ACC112 (cell line): ENCODE results near the gene PHYH.

Source experiments
- H2AFZ ChIP-seq: fragments of 200-600 bp; sonication (generic); one replicate; pipeline ENCODE4 v1.6.0; 2017; ENCODE audit warnings: antibody characterized with exemption, low read length; ENCODE audit not compliant: unreplicated experiment
- H3K27ac ChIP-seq: fragments of 200-600 bp; sonication (generic); 2 replicates; pipeline ENCODE4 v1.5.1; 2014; ENCODE audit warnings: low read depth, mild to moderate bottlenecking, antibody characterized with exemption, low read length, moderate library complexity
- H3K27me3 ChIP-seq: fragments of 200-600 bp; sonication (generic); 2 replicates; pipeline ENCODE4 v1.6.1; 2014; ENCODE audit warnings: mild to moderate bottlenecking, antibody characterized with exemption, low read length, moderate library complexity, mixed read lengths; ENCODE audit not compliant: insufficient read depth
- H3K36me3 ChIP-seq: fragments of 200-600 bp; sonication (generic); 2 replicates; pipeline ENCODE4 v1.6.1; 2016; ENCODE audit warnings: mild to moderate bottlenecking, antibody characterized with exemption, low read length, moderate library complexity, mixed read lengths; ENCODE audit not compliant: insufficient read depth
- H3K4me1 ChIP-seq: fragments of 200-600 bp; sonication (generic); one replicate; pipeline ENCODE4 v1.6.1; 2016; ENCODE audit warnings: low read length, mixed read lengths; ENCODE audit not compliant: insufficient read depth, unreplicated experiment, control insufficient read depth
- H3K4me3 ChIP-seq: fragments of 200-600 bp; sonication (generic); 2 replicates; pipeline ENCODE4 v1.5.1; 2014; ENCODE audit warnings: mild to moderate bottlenecking, low read depth, low read length
- H3K79me2 ChIP-seq: fragments of 200-600 bp; sonication (generic); one replicate; pipeline ENCODE4 v1.6.0; 2016; ENCODE audit warnings: low read length; ENCODE audit not compliant: control insufficient read depth, unreplicated experiment, insufficient read depth

Gene PHYH

DNA sequence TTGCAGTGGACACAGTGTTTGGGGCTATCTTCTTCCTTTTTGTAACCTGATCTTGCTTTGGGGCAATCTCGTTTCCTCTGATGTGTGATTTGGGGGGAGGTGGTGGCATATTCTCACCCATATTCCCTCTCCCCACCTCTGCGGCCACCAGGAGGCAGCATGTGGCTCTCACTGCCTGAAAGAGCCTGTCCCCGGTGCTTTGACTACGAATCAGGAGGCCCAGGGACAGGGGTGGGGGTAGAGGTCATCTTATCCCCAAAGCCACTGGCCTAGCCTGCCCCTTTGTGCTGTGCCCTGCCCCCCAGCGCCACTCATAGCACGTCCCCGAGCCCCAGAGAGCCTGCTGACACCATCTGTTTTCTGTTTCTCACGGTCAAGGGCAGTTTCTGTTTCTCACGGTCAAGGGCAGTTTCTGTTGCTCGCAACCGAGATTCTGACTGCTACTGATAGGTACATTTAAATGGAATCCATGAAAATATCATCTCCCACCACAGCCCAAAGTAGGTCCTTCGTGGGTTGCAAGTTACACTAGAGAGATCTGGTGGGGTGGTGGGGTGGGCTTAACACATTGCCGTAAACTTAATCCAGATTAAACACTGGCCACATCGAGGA lies 28.2 kb downstream of the PHYH start:
- H3K36me3 ChIP-seq: no peaks in the 10 kb centered on the region
- H3K79me2 ChIP-seq: no peaks in the 10 kb centered on the region
- no peaks in the 10 kb centered on the region for H3K27me3 ChIP-seq
- H3K4me3 ChIP-seq: no peak overlapping the region
- no peak overlapping the region for H2AFZ ChIP-seq
- H3K4me1 ChIP-seq: no peaks in the 10 kb centered on the region
- no peak overlapping the region for H3K27ac ChIP-seq

GRCh38 chr10:13270877-13271551 lies 28.9 kb downstream of the PHYH start:
- no peak overlapping the region for H2AFZ ChIP-seq
- no peaks in the 10 kb centered on the region for H3K27me3 ChIP-seq
- H3K79me2 ChIP-seq: no peaks in the 10 kb centered on the region
- no peaks in the 10 kb centered on the region for H3K36me3 ChIP-seq
- H3K27ac ChIP-seq: no peak overlapping the region
- H3K4me1 ChIP-seq: no peaks in the 10 kb centered on the region
- H3K4me3 ChIP-seq: no peak overlapping the region

- Histone ChIP-seq H3K27ac (no peak overlapping the region), H3K4me3 (no peak overlapping the region), H3K79me2 (no peaks in the 10 kb centered on the region), H3K27me3 (peaks cover 12% of the 10 kb centered on the region), H3K4me1 (no peaks in the 10 kb centered on the region), H2AFZ (no peak overlapping the region), H3K36me3 (no peaks in the 10 kb centered on the region)
Measured at GRCh38 chr10:13268841-13269240, 31.0 kb downstream of the PHYH start.

DNA sequence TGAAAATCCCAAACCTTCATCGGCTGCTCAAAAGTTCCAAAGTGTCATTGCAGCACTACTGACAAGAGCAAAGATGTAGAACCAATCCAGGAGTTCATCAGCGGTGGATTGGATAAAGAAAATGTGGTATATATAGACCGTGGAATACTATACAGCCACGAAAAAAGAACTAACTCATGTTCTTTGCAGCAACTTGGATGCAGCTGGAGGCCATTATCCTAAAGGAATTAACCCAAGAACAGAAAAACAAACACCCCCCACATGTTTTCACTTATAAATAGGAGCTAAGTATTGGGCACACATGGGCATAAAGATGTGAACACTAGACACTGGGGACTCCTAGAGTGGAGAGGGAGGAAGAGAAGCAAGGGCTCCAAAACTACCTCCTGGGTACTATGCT lies 31.6 kb downstream of the PHYH start:
- H3K4me1 ChIP-seq: no peaks in the 10 kb centered on the region
- H3K27ac ChIP-seq: no peak overlapping the region
- H3K79me2 ChIP-seq: no peaks in the 10 kb centered on the region
- H2AFZ ChIP-seq: no peak overlapping the region
- no peaks in the 10 kb centered on the region for H3K36me3 ChIP-seq
- peaks cover 17% of the 10 kb centered on the region for H3K27me3 ChIP-seq
- H3K4me3 ChIP-seq: no peak overlapping the region

DNA sequence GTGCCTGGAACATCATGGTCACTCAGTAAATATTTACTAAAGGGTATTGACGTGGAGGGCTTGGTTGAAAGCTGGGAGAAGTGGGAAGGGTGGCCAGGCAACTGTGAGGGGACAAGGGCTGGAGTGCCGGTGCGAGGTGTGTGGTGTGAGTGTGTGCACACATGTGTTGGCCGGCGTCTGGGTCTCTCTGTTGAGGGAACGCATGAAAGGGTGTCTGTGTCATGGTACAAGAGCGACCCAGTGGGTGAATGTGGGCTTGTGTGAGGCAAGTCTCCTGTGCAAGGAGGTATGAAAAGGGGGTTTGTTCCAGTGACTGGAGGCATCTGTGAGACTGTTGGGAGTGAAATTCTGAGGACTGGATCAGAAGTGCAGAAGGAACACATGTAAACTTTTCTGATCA lies 36.3 kb downstream of the PHYH start:
- H2AFZ ChIP-seq: no peak overlapping the region
- no peaks in the 10 kb centered on the region for H3K36me3 ChIP-seq
- H3K4me3 ChIP-seq: no peak overlapping the region
- H3K27me3 ChIP-seq: peaks cover 27% of the 10 kb centered on the region
- no peaks in the 10 kb centered on the region for H3K79me2 ChIP-seq
- no peak overlapping the region for H3K27ac ChIP-seq
- no peaks in the 10 kb centered on the region for H3K4me1 ChIP-seq

- no peak overlapping the region for H2AFZ ChIP-seq
- peaks cover 27% of the 10 kb centered on the region for H3K27me3 ChIP-seq
- no peaks in the 10 kb centered on the region for H3K36me3 ChIP-seq
- no peak overlapping the region for H3K4me3 ChIP-seq
- no peak overlapping the region for H3K27ac ChIP-seq
- H3K79me2 ChIP-seq: no peaks in the 10 kb centered on the region
- no peaks in the 10 kb centered on the region for H3K4me1 ChIP-seq
Measured at GRCh38 chr10:13262433-13262832, 37.4 kb downstream of the PHYH start.

- Histone ChIP-seq H3K4me3 (no peak overlapping the region), H3K79me2 (no peaks in the 10 kb centered on the region), H3K27me3 (peaks cover 12% of the 10 kb centered on the region; the same call in 1 of the 2 replicates), H2AFZ (no peak overlapping the region), H3K4me1 (no peaks in the 10 kb centered on the region), H3K36me3 (no peaks in the 10 kb centered on the region), H3K27ac (no peak overlapping the region)
Measured at GRCh38 chr10:13257621-13258140, 42.2 kb downstream of the PHYH start.

DNA sequence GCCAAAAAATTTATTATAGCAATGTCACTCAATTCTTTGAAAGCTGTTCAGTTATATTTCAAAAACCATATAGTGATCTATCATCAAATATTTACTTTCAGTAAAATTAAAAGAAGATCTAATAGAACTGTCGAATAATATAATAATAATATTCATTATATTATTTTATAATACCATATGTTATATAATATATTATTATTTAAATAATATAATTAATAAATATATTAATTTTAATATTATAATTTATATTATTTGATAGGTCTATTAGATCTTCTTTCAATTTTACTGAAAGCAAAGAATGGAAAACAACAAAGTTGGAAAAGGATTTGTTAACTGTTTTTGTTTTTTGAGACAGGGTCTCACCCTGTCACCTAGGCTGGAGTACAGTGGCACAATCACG lies 43.2 kb downstream of the PHYH start:
- H3K27ac ChIP-seq: no peak overlapping the region
- no peak overlapping the region for H3K4me3 ChIP-seq
- no peaks in the 10 kb centered on the region for H3K36me3 ChIP-seq
- no peaks in the 10 kb centered on the region for H3K4me1 ChIP-seq
- H3K27me3 ChIP-seq: 0 out of 2 replicates have a peak, but pooled peaks cover 7% of the 10 kb centered on the region
- no peaks in the 10 kb centered on the region for H3K79me2 ChIP-seq
- no peak overlapping the region for H2AFZ ChIP-seq

- H3K4me3 ChIP-seq: no peak overlapping the region
Measured at GRCh38 chr10:13253726-13254125, 46.1 kb downstream of the PHYH start.

DNA sequence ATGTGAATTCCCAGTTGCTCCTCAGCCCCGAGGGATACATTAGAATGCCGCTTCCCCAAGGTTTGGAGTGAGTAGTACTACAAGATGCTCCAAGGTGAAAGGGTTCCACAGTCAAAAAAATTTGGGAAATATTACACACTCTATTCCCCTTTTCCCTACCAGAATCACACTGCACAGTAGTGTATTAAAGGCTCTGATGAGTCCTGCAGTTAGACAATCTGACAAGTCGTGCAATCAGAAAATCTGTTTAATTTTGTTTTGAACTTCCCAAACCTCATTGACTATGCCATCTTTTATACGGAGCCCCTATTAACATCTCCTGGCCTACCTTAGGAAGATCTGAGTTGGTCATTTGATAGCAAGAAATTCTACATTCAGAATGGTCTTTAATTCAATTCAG lies 52.1 kb downstream of the PHYH start:
- Histone ChIP-seq H3K4me1 (no peaks in the 10 kb centered on the region), H3K36me3 (no peaks in the 10 kb centered on the region), H2AFZ (no peak overlapping the region), H3K27ac (no peak overlapping the region), H3K79me2 (no peaks in the 10 kb centered on the region), H3K27me3 (no peaks in the 10 kb centered on the region), H3K4me3 (no peak overlapping the region)

More at GRCh38 chr10:13253726-13254125, 46.1 kb downstream of the PHYH start:
- 0 out of 2 replicates have a peak, but pooled peaks cover 7% of the 10 kb centered on the region for H3K27me3 ChIP-seq
- H3K27ac ChIP-seq: no peak overlapping the region
- no peaks in the 10 kb centered on the region for H3K36me3 ChIP-seq
- no peaks in the 10 kb centered on the region for H3K4me1 ChIP-seq
- no peak overlapping the region for H2AFZ ChIP-seq
- no peaks in the 10 kb centered on the region for H3K79me2 ChIP-seq

GRCh38 chr10:13247246-13247645 lies 52.6 kb downstream of the PHYH start:
- Histone ChIP-seq H3K27ac (no peak overlapping the region), H2AFZ (no peak overlapping the region), H3K79me2 (no peaks in the 10 kb centered on the region), H3K27me3 (no peaks in the 10 kb centered on the region), H3K4me3 (no peak overlapping the region), H3K4me1 (no peaks in the 10 kb centered on the region), H3K36me3 (no peaks in the 10 kb centered on the region)
